H1 (cell line): ENCODE results near the gene TMEM120B. TPM values are rescaled to one million over a fixed set of nuclear protein-coding genes. Genes with fewer than 3 reads are reported as not detected.

ENCODE experiments used
- CTCF ChIA-PET: fragments of 300-600 bp; sonication (Branson Sonifier 250); formaldehyde crosslinking; loops from one replicate; lab custom pipeline; 2021; ENCODE audit not compliant: partially characterized antibody; lab: Charles Lee
- POLR2A ChIA-PET: fragments of 300-600 bp; sonication (Branson Sonifier 250); formaldehyde crosslinking; loops from one replicate; lab custom pipeline; 2021; ENCODE audit warnings: inconsistent platforms; ENCODE audit not compliant: partially characterized antibody; lab: Charles Lee
- DNase-seq, 2 experiments: peaks; one replicate each; pipeline versions ENCODE4 v3.0.0 to v3.0.0-alpha.2; 2010 to 2022; ENCODE audit warnings: low spot score in 2 of 2, low read depth in 1 of 2, mixed read lengths in 1 of 2
- FAIRE-seq: peaks from 2 replicates; lab custom pipeline; 2011; peaks lifted over from hg19 to GRCh38; lab: Jason Lieb, UNC
- H2AFZ ChIP-seq: 2 replicates; pipeline ENCODE4 v1.8.1; 2012; ENCODE audit warnings: low read length, inconsistent platforms
- H2AK5ac ChIP-seq: 2 replicates; pipeline ENCODE4 v1.6.1; 2013; ENCODE audit warnings: low read depth, low read length
- H2BK120ac ChIP-seq: replicated peaks from 2 replicates; pipeline ENCODE3; 2013; ENCODE audit warnings: low read depth, low read length, inconsistent platforms
- H2BK12ac ChIP-seq: 2 replicates; pipeline ENCODE4 v1.6.1; 2013; ENCODE audit warnings: low read depth, low read length
- H2BK15ac ChIP-seq: 2 replicates; pipeline ENCODE4 v1.6.1; 2013; ENCODE audit warnings: low read length
- H2BK20ac ChIP-seq: 2 replicates; pipeline ENCODE4 v1.6.1; 2013; ENCODE audit warnings: low read length
- H2BK5ac ChIP-seq: 2 replicates; pipeline ENCODE4 v1.6.1; 2013; ENCODE audit warnings: low read depth, low read length
- H3K14ac ChIP-seq: 2 replicates; pipeline ENCODE4 v1.6.1; 2013; ENCODE audit warnings: inconsistent platforms; ENCODE audit not compliant: insufficient read length
- H3K18ac ChIP-seq: 2 replicates; pipeline ENCODE4 v1.6.1; 2013; ENCODE audit warnings: low read length; ENCODE audit errors: extremely low read depth
- H3K23ac ChIP-seq: 2 replicates; pipeline ENCODE4 v1.6.1; 2013; ENCODE audit warnings: inconsistent platforms; ENCODE audit not compliant: insufficient read length
- H3K23me2 ChIP-seq: 2 replicates; pipeline ENCODE4 v1.6.1; 2013; ENCODE audit warnings: low read depth, low read length
- H3K27ac ChIP-seq: 2 replicates; pipeline ENCODE4 v1.6.1; 2011; ENCODE audit warnings: low read depth, low read length, inconsistent platforms
- H3K27me3 ChIP-seq, 4 experiments: replicated peaks in 1 of 4; 1 replicate in 1 of 4; 2 replicates in 3 of 4; pipeline versions ENCODE4 v1.6.1 to v1.8.1; 2011 to 2013; ENCODE audit warnings: low read length in 3 of 4, mild to moderate bottlenecking in 3 of 4, inconsistent platforms in 2 of 4, mixed read lengths in 2 of 4, moderate library complexity in 1 of 4; ENCODE audit not compliant: control insufficient read depth in 3 of 4, insufficient read depth in 3 of 4; ENCODE audit errors: extremely low read depth in 1 of 4
- H3K36me3 ChIP-seq, 4 experiments: 2 replicates each; pipeline versions ENCODE4 v1.6.1 to v1.8.1; 2011 to 2013; ENCODE audit warnings: mild to moderate bottlenecking in 4 of 4, low read length in 3 of 4, moderate library complexity in 2 of 4, control low read depth in 1 of 4, inconsistent platforms in 1 of 4; ENCODE audit not compliant: insufficient read depth in 4 of 4, control insufficient read depth in 2 of 4
- H3K4ac ChIP-seq: replicated peaks from 2 replicates; pipeline ENCODE3; 2013; ENCODE audit warnings: low read length, low read depth, mixed read lengths, inconsistent platforms; ENCODE audit not compliant: insufficient read length
- H3K4me1 ChIP-seq, 4 experiments: replicated peaks in 1 of 4; 1 replicate in 1 of 4; 2 replicates in 3 of 4; pipeline versions ENCODE4 v1.6.1 to v1.8.1; 2011 to 2013; ENCODE audit warnings: low read length in 3 of 4, inconsistent platforms in 2 of 4, mixed read lengths in 1 of 4; ENCODE audit not compliant: insufficient read depth in 4 of 4, control insufficient read depth in 3 of 4
- H3K4me2 ChIP-seq, 2 experiments: 2 replicates each; pipeline versions ENCODE4 v1.6.1 to v1.8.1; 2011 to 2013; ENCODE audit warnings: low read depth in 2 of 2, low read length in 2 of 2, control low read depth in 1 of 2, inconsistent platforms in 1 of 2, mild to moderate bottlenecking in 1 of 2; ENCODE audit not compliant: insufficient read depth in 1 of 2
- H3K4me3 ChIP-seq, 4 experiments: fragments of 200-600, 300-600 bp in 1 of 4; sonication (generic), shearing (Covaris generic), sonication (Bioruptor Twin) in 1 of 4; 2 replicates each; pipeline versions ENCODE4 v1.5.1 to v1.8.1; 2011 to 2016; ENCODE audit warnings: low read length in 4 of 4, low read depth in 3 of 4, control low read depth in 2 of 4, inconsistent platforms in 2 of 4, mild to moderate bottlenecking in 2 of 4, mixed read lengths in 1 of 4, moderate library complexity in 1 of 4; ENCODE audit not compliant: insufficient read depth in 2 of 4; ENCODE audit errors: extremely low read depth in 1 of 4
- H3K56ac ChIP-seq: replicated peaks from 2 replicates; pipeline ENCODE3; 2013; ENCODE audit warnings: low read depth, mild to moderate bottlenecking, mixed read lengths, low read length, inconsistent platforms; ENCODE audit not compliant: insufficient read length
- H3K79me1 ChIP-seq: 2 replicates; pipeline ENCODE4 v1.6.1; 2013; ENCODE audit warnings: low read depth, low read length, control low read depth
- H3K79me2 ChIP-seq, 2 experiments: 2 replicates each; pipeline versions ENCODE4 v1.6.1 to v1.8.1; 2012 to 2013; ENCODE audit warnings: low read length in 2 of 2, mild to moderate bottlenecking in 2 of 2, inconsistent platforms in 1 of 2; ENCODE audit not compliant: insufficient read depth in 2 of 2, control insufficient read depth in 1 of 2
- H3K9ac ChIP-seq, 4 experiments: replicated peaks in 1 of 4; 1 replicate in 1 of 4; 2 replicates in 3 of 4; pipeline versions ENCODE4 v1.6.1 to v1.8.1; 2011 to 2013; ENCODE audit warnings: low read depth in 3 of 4, low read length in 3 of 4, control low read depth in 2 of 4, mild to moderate bottlenecking in 2 of 4, moderate library complexity in 2 of 4, inconsistent platforms in 1 of 4; ENCODE audit errors: extremely low read depth in 1 of 4
- H3K9me3 ChIP-seq, 2 experiments: 2 replicates each; pipeline versions ENCODE4 v1.6.1 to v1.8.1; 2012 to 2013; ENCODE audit warnings: mild to moderate bottlenecking in 2 of 2, moderate library complexity in 2 of 2, control low read depth in 1 of 2, inconsistent platforms in 1 of 2, low read depth in 1 of 2, low read length in 1 of 2, mixed read lengths in 1 of 2; ENCODE audit not compliant: insufficient read depth in 2 of 2
- H4K20me1 ChIP-seq, 2 experiments: replicated peaks in 1 of 2; 2 replicates each; pipeline versions ENCODE3 to v1.8.1; 2011 to 2013; ENCODE audit warnings: inconsistent platforms in 2 of 2, low read length in 2 of 2, mild to moderate bottlenecking in 1 of 2; ENCODE audit not compliant: insufficient read depth in 2 of 2, control insufficient read depth in 1 of 2
- H4K5ac ChIP-seq: 2 replicates; pipeline ENCODE4 v1.6.1; 2013; ENCODE audit warnings: low read length, low read depth, mixed read lengths, inconsistent platforms; ENCODE audit not compliant: insufficient read length
- H4K8ac ChIP-seq: 2 replicates; pipeline ENCODE4 v1.8.0; 2013; ENCODE audit warnings: mild to moderate bottlenecking, moderate library complexity, low read length, inconsistent platforms; ENCODE audit not compliant: insufficient read depth; ENCODE audit errors: extremely low read depth
- H4K91ac ChIP-seq: replicated peaks from 2 replicates; pipeline ENCODE3; 2013; ENCODE audit warnings: low read length, mixed read lengths, inconsistent platforms; ENCODE audit not compliant: insufficient read length
- CTBP2 ChIP-seq: IDR thresholded peaks from 2 replicates; pipeline ENCODE4 v1.7.0; 2011; ENCODE audit warnings: borderline replicate concordance, mild to moderate bottlenecking, moderate library complexity, mixed read lengths, low read length; ENCODE audit not compliant: insufficient read depth, insufficient read length
- MAX ChIP-seq: IDR thresholded peaks from 2 replicates; pipeline ENCODE4 v1.6.1; 2012; ENCODE audit warnings: inconsistent platforms
- SAP30 ChIP-seq: fragments of 300-600 bp; sonication (generic); IDR thresholded peaks from 2 replicates; pipeline ENCODE4 v1.7.1; 2012; ENCODE audit warnings: low read length, moderate library complexity, mild to moderate bottlenecking, inconsistent platforms; ENCODE audit not compliant: insufficient read depth, insufficient replicate concordance
- WGBS, 2 experiments: shearing (Covaris generic) in 1 of 2; methylation state at CpG; one replicate each; pipeline versions ENCODE4 v1.1.6 to v1.1.7; 2013 to 2015; ENCODE audit warnings: low lambda C conversion rate in 2 of 2, mixed read lengths in 2 of 2, inconsistent platforms in 1 of 2, low coverage in 1 of 2, missing lambda C conversion rate in 1 of 2; ENCODE audit not compliant: insufficient replicate concordance in 2 of 2, insufficient coverage in 1 of 2, insufficient read length in 1 of 2; ENCODE audit errors: extremely low coverage in 1 of 2, missing lambda C conversion rate in 1 of 2; 5-methylcytosine and 5-hydroxymethylcytosine counted together
- polyA plus RNA-seq, 7 experiments: library from polyadenylated mRNA; depleted of rRNA in 3 of 7; stranded (reverse) in 5 of 7; unstranded in 2 of 7; fragments of >200 nt in 5 of 7; fragments of 200-250 nt in 2 of 7; gene quantifications; 1 replicate in 5 of 7; 2 replicates in 1 of 7; 4 replicates in 1 of 7; pipeline versions ENCODE4 v1.2.1 to v1.2.3, GENCODE V29; 2011 to 2013; ENCODE audit warnings: missing spikeins in 2 of 7, mixed read lengths in 2 of 7
- total RNA-seq: library from RNA; stranded (reverse); fragmentation: NEBNext Ultra II Directional; extraction: Animal tissue kit (Norgen Biotek cat#: 25700); gene quantifications from 2 replicates; pipeline ENCODE4 v1.2.1, GENCODE V29; 2021

The TMEM120B gene
- total and polyA plus RNA-seq, 2 of the 8 experiments (the other 6 are each of a cell fraction or from before 2014, with no cell fraction given), result 22.0 to 29.1 TPM

DNA sequence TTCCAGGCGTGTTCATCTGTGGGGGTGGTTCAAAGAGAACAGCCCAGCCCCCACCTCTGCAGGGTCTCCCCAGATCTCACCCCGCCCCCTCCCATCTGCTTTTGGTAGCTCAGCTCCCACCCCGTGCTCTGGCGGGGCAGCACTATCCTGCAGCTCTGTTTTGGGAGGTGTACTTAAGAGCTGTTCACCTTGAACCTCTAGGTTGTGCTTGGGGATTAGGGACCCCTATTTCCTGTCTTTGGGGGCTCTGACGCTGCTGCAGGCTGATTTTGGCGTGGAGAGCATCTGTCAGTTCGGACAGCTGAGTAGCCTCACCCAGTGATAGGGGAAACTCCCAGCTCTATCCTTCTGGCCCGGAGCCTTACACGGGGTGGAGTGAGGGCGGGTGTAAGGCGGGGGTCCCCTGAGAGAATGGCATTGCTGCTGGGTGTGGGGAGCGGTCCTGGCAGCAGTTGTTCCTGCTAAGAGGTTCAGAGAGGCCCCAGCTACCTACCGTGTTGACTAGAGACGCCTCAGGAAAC is 765 bp downstream of the TMEM120B start:
- FAIRE-seq (no peak), DNase-seq (no peak)
- POLR2A ChIA-PET, result interaction anchor here (0.6 to 2.1 kb wide), 9 partner anchors 11 to 134 kb away, joined by 3 to 10 read pairs (median 3); partner anchors contain the start of gene RHOF
- Histone ChIP-seq H3K36me3 (no peaks in the 10 kb centered on the region), H3K4me3 (peak overlapping the region; percentile 79 to 91 (median 87)), H2AK5ac (no peak overlapping the region; the same call in 1 of the 2 replicates), H2BK20ac (no peak overlapping the region), H3K18ac (no peak overlapping the region), H3K56ac (no peak overlapping the region), H3K79me1 (peaks cover 16% of the 10 kb centered on the region), H3K79me2 (peaks cover 0 to 43% of the 10 kb centered on the region in 2 experiments), H2BK15ac (no peak overlapping the region), H3K27me3 (no peaks in the 10 kb centered on the region), H3K4me2 (peak overlapping the region; percentile 71 to 94), H4K8ac (no peak overlapping the region; the same call in 1 of the 2 replicates), H3K4me1 (peaks cover 0 to 14% (median 4%) of the 10 kb centered on the region in 4 experiments; a peak in 5 of 7 replicates), H3K14ac (no peak overlapping the region), H4K91ac (no peak overlapping the region), H3K23ac (no peak overlapping the region), H3K9ac (peak overlapping the region in 2 of 4 experiments; percentile 18 to 58; a peak in 3 of 7 replicates), H3K4ac (no peak overlapping the region), H2BK5ac (no peak overlapping the region), H2BK12ac (no peak overlapping the region), H3K23me2 (peaks cover 11% of the 10 kb centered on the region; the same call in 1 of the 2 replicates), H3K27ac (no peak overlapping the region), H2AFZ (no peak overlapping the region), H3K9me3 (no peaks in the 10 kb centered on the region), H4K5ac (no peak overlapping the region), H4K20me1 (peaks cover 4 to 10% of the 10 kb centered on the region in 2 experiments), H2BK120ac (no peak overlapping the region)
- TF ChIP-seq MAX, result no peak
- peak; percentile 80 for TF ChIP-seq SAP30
- peak; percentile 18 for TF ChIP-seq CTBP2
- CTCF ChIA-PET, result interaction anchor here (0.5 to 9.9 kb wide), 19 partner anchors 12 to 1398 kb away, joined by 3 to 69 read pairs (median 3); partner anchors contain the start of genes ORAI1 and RHOF
- WGBS, 2 experiments, result 26% methylated on average over 14 of the region's 14 CpGs; no CpG with 5 or more reads in 1 of the 2 experiments
